ENCODE data around the gene TMEM164. TPM values are rescaled to one million over a fixed set of nuclear protein-coding genes. Genes with fewer than 3 reads are reported as not detected.

Gene TMEM164
- polyA plus RNA-seq, 1 donor (not counting 4 experiments of a cell fraction or from before 2014, with no cell fraction given), result 15.3 TPM

GRCh38 chrX:110159865-110160264 is 157.0 kb downstream of the TMEM164 start:
- no peak for FAIRE-seq
- Histone ChIP-seq H3K79me2 (ENCODE audit: control insufficient read depth, insufficient read depth, low read length) (no peaks in the 10 kb centered on the region), H3K4me3 (ENCODE audit: control insufficient read depth in 2 of 3, extremely low read depth in 1 of 3, insufficient read depth in 2 of 3, low read depth in 1 of 3, low read length in 3 of 3) (no peak overlapping the region), H3K4me1 (ENCODE audit: control insufficient read depth, extremely low read depth, insufficient read depth, low read length) (peaks cover 11% of the 10 kb centered on the region), H3K9me1 (ENCODE audit: control insufficient read depth, extremely low read depth, insufficient read depth, low read length) (peaks cover 2% of the 10 kb centered on the region), H3K9me3 (ENCODE audit: control insufficient read depth, low read depth, low read length) (no peaks in the 10 kb centered on the region), H4K20me1 (ENCODE audit: control insufficient read depth, extremely low read depth, insufficient read depth, low read length) (peaks cover 3% of the 10 kb centered on the region), H2AFZ (ENCODE audit: control insufficient read depth, low read length) (no peak overlapping the region), H3K36me3 (ENCODE audit: control insufficient read depth in 2 of 2, extremely low read depth in 1 of 2, insufficient read depth in 2 of 2, low read length in 2 of 2) (peaks cover 0 to 4% of the 10 kb centered on the region in 2 experiments), H3K27me3 (ENCODE audit: control insufficient read depth, extremely low read depth, insufficient read depth, low read length) (peaks cover 3% of the 10 kb centered on the region), H3K9ac (ENCODE audit: control insufficient read depth, extremely low read depth, insufficient read depth, low read length) (peak overlapping the region; percentile 16), H3K27ac (ENCODE audit: control insufficient read depth, insufficient read depth, low read length) (peak overlapping the region; percentile 51), H3K4me2 (ENCODE audit: control insufficient read depth, extremely low read depth, insufficient read depth, low read depth, low read length) (no peak overlapping the region)
- dilution Hi-C loops (cut with MboI; ENCODE audit: extremely low pct_ligation_motif_present, low sequenced_read_pairs), result no loop called here
- TF ChIP-seq CTCF (optimal IDR thresholded peaks at IDR 0.05 in 1 of 3, IDR thresholded peaks at IDR 0.05 in 1 of 3, conservative IDR thresholded peaks at IDR 0.05 in 1 of 3; ENCODE audit: extremely low read depth in 1 of 3, insufficient read depth in 2 of 3, low read length in 3 of 3) (no peak), EZH2 (IDR thresholded peaks at IDR 0.05; ENCODE audit: low read length) (no peak)
- no peak for DNase-seq (ENCODE audit: low read depth, low spot score)

GRCh38 chrX:110161361-110161686 is 158.4 kb downstream of the TMEM164 start:
- Histone ChIP-seq H3K27ac (ENCODE audit: control insufficient read depth, insufficient read depth, low read length) (peak overlapping the region; percentile 70), H3K4me3 (ENCODE audit: control insufficient read depth in 2 of 3, extremely low read depth in 1 of 3, insufficient read depth in 2 of 3, low read depth in 1 of 3, low read length in 3 of 3) (no peak overlapping the region), H3K4me2 (ENCODE audit: control insufficient read depth, extremely low read depth, insufficient read depth, low read depth, low read length) (no peak overlapping the region), H2AFZ (ENCODE audit: control insufficient read depth, low read length) (no peak overlapping the region), H3K4me1 (ENCODE audit: control insufficient read depth, extremely low read depth, insufficient read depth, low read length) (peaks cover 11% of the 10 kb centered on the region), H3K9me3 (ENCODE audit: control insufficient read depth, low read depth, low read length) (no peaks in the 10 kb centered on the region), H3K9ac (ENCODE audit: control insufficient read depth, extremely low read depth, insufficient read depth, low read length) (peak overlapping the region; percentile 45), H3K36me3 (ENCODE audit: control insufficient read depth in 2 of 2, extremely low read depth in 1 of 2, insufficient read depth in 2 of 2, low read length in 2 of 2) (peaks cover 0 to 4% of the 10 kb centered on the region in 2 experiments), H3K9me1 (ENCODE audit: control insufficient read depth, extremely low read depth, insufficient read depth, low read length) (peaks cover 2% of the 10 kb centered on the region), H3K79me2 (ENCODE audit: control insufficient read depth, insufficient read depth, low read length) (no peaks in the 10 kb centered on the region), H4K20me1 (ENCODE audit: control insufficient read depth, extremely low read depth, insufficient read depth, low read length) (peaks cover 3% of the 10 kb centered on the region), H3K27me3 (ENCODE audit: control insufficient read depth, extremely low read depth, insufficient read depth, low read length) (peaks cover 3% of the 10 kb centered on the region)
- no peak for TF ChIP-seq EZH2 (IDR thresholded peaks at IDR 0.05; ENCODE audit: low read length)
- no peak for TF ChIP-seq CTCF (optimal IDR thresholded peaks at IDR 0.05 in 1 of 3, IDR thresholded peaks at IDR 0.05 in 1 of 3, conservative IDR thresholded peaks at IDR 0.05 in 1 of 3; ENCODE audit: extremely low read depth in 1 of 3, insufficient read depth in 2 of 3, low read length in 3 of 3)
- dilution Hi-C loops (cut with MboI; ENCODE audit: extremely low pct_ligation_motif_present, low sequenced_read_pairs), result no loop called here
- no peak for FAIRE-seq
- no peak for DNase-seq (ENCODE audit: low read depth, low spot score)
